ENCODE measurements around the gene C11orf86.

GRCh38 chr11:66934950-66935779 is 39.9 kb upstream of the C11orf86 start:
- TF ChIP-seq POLR2AphosphoS5 (IDR thresholded peaks at IDR 0.05; ENCODE audit: low read depth, low read length) (no peak), SPI1 (IDR thresholded peaks at IDR 0.05; ENCODE audit: low read depth, low read length) (no peak), TAF1 (IDR thresholded peaks at IDR 0.05; ENCODE audit: low read depth, low read length) (no peak), POLR2A (IDR thresholded peaks at IDR 0.05; ENCODE audit: low read depth, low read length) (no peak)

Measured in GM12891 (cell line).